ENCODE data around the gene ZNF700. TPM values are rescaled to one million over a fixed set of nuclear protein-coding genes. Genes with fewer than 3 reads are reported as not detected.
A peak's percentile ranks its signal among the peaks of the same experiment; 100 is the strongest.

ZNF700 gene
- total RNA-seq, 6 experiments from 2014 or later, result 5.1 to 7.6 (median 5.5) TPM

DNA sequence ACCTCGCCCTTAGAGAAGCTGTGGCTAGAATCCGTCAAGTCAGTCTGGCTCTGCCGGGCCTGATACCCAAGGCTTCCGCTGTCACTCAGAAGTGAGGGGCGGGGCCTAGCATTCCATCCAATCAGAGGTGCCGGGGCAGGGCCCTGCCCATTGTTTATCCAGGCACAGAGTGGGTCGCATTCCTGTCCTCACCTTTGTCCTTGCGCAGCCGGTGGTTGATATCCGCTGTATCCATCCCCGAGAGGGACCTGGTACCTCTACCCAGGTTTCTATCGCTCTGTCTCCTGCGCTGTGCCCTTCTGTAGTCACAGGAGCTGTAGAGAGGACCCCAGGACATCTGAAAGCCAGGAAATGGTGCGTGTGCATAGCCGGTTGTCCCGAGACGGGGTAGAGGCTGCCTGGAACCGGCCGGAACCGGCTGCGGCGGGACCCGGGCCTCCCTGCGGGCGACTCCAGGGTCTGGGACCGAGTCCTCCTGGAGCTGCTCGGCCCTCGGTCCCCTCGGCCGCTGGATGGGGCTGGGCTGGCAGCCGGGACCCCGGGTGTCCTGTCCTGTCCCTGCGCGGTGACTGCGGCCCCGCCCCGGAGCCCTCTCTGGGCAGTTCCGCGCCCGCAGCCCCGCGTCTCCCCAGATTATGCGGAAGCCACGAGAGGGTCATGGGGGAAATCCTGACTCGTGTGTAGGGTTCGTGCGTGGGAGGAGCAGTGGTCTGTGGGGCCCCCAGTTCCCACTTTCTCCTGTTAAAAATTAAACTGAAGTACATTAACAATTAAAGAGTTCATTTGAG is 40.1 kb downstream of the ZNF700 start, which contains the start of gene ZNF763:
TSS of gene ZNF763 (plus strand) at position 183 of the 788 bp plus-strand sequence. CDS start at position 352, 169 bp downstream.
- Histone ChIP-seq H3K4me1 (peaks cover 0 to 5% (median 0%) of the 10 kb centered on the region in 4 donors), H3K27me3 (no peaks in the 10 kb centered on the region), H3K9me3 (peaks cover 0 to 5% (median 0%) of the 10 kb centered on the region in 4 donors), H3K4me3 (peak within 1 kb of the TSS; percentile 53 to 65 (median 65)), H3K36me3 (no peaks in the 10 kb centered on the region), H3K27ac (peak within 1 kb of the TSS; percentile 84 to 92 (median 88))
- WGBS (ENCODE audit: insufficient coverage, low coverage, low lambda C conversion rate, missing lambda C conversion rate), result 2% methylated on average over 15 of the region's 47 CpGs
- TF ChIP-seq POLR2A (IDR thresholded peaks at IDR 0.05), result peak; percentile 19
- TF ChIP-seq, protein P1, sequence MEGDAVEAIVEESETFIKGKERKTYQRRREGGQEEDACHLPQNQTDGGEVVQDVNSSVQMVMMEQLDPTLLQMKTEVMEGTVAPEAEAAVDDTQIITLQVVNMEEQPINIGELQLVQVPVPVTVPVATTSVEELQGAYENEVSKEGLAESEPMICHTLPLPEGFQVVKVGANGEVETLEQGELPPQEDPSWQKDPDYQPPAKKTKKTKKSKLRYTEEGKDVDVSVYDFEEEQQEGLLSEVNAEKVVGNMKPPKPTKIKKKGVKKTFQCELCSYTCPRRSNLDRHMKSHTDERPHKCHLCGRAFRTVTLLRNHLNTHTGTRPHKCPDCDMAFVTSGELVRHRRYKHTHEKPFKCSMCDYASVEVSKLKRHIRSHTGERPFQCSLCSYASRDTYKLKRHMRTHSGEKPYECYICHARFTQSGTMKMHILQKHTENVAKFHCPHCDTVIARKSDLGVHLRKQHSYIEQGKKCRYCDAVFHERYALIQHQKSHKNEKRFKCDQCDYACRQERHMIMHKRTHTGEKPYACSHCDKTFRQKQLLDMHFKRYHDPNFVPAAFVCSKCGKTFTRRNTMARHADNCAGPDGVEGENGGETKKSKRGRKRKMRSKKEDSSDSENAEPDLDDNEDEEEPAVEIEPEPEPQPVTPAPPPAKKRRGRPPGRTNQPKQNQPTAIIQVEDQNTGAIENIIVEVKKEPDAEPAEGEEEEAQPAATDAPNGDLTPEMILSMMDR (IDR thresholded peaks at IDR 0.05), result no peak
- ATAC-seq (peak; percentile 95 to 98 (median 97)), DNase-seq (peak; percentile 86 to 93 (median 91))
- intact Hi-C loops (cut with DNase I), result no loop called here

DNA sequence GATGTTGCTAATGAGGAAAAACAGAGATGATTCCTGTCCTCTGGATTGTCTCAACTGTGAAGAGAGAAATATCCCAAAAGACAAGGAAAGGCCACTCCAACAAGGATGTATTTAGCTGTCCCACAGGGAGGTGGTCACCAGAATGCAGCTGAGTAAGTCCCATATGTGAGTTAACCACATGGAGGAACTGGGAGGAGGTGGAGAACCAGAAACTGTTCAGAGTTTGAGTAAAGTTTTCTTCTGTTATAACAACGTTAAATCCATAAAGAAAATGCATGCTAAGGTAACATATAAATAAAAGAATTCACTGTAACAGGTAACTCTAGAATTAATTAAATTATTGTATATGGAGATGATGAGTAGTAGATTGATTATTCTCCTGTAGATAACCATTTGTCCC is 45.3 kb downstream of the ZNF700 start:
- H3K27ac ChIP-seq, result no peak overlapping the region
- H3K4me1 ChIP-seq, result no peaks in the 10 kb centered on the region
- no peaks in the 10 kb centered on the region for H3K36me3 ChIP-seq
- peaks cover 0 to 6% (median 0%) of the 10 kb centered on the region in 4 donors for H3K9me3 ChIP-seq
- H3K27me3 ChIP-seq, result no peaks in the 10 kb centered on the region
- no peak overlapping the region for H3K4me3 ChIP-seq
- ATAC-seq, result no peak
- 82% methylated on average over 1 of the region's 1 CpG for WGBS (ENCODE audit: insufficient coverage, low coverage, low lambda C conversion rate, missing lambda C conversion rate)
- TF ChIP-seq, protein P1 (IDR thresholded peaks at IDR 0.05), result no peak
- no peak for TF ChIP-seq POLR2A (IDR thresholded peaks at IDR 0.05)
- intact Hi-C loops (cut with DNase I), result loop anchor here in 1 of 2 donors (10.0 kb wide), 1 partner anchor 45 kb away; the partner anchor contains the start of gene ZNF700
- DNase-seq, result no peak

DNA sequence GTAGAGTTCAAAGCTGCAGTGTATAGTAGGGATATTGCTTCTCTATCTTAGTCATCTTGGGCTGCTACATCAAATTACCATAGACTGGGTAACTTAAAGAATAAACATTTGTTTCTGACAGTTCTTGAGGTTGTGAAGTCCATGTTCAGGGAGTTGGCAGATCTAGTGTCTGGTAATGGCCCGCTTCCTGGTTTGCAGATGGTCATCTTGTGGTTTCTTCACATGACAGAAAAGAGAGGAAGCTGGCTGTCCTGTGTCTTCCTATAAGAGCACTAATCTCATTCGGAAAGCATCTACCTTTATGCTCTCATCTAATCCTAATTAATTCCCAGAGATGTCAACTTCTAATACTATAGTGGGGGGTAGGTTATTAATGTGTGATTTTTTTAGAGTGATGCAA is 46.1 kb downstream of the ZNF700 start:
- no peak overlapping the region for H3K27ac ChIP-seq
- H3K27me3 ChIP-seq, result no peaks in the 10 kb centered on the region
- intact Hi-C loops (cut with DNase I), result loop anchor here in 1 of 2 donors (10.0 kb wide), 1 partner anchor 46 kb away; the partner anchor contains the start of gene ZNF700
- ATAC-seq, result peak in 2 of 4 donors; percentile 28 to 44
- WGBS (ENCODE audit: insufficient coverage, low coverage, low lambda C conversion rate, missing lambda C conversion rate), result 29% methylated on average over 1 of the region's 2 CpGs
- DNase-seq, result no peak
- no peaks in the 10 kb centered on the region for H3K4me1 ChIP-seq
- peaks cover 0 to 14% (median 0%) of the 10 kb centered on the region in 4 donors for H3K9me3 ChIP-seq
- TF ChIP-seq, protein P1 (IDR thresholded peaks at IDR 0.05), result no peak
- TF ChIP-seq POLR2A (IDR thresholded peaks at IDR 0.05), result no peak
- no peak overlapping the region for H3K4me3 ChIP-seq
- H3K36me3 ChIP-seq, result no peaks in the 10 kb centered on the region

DNA sequence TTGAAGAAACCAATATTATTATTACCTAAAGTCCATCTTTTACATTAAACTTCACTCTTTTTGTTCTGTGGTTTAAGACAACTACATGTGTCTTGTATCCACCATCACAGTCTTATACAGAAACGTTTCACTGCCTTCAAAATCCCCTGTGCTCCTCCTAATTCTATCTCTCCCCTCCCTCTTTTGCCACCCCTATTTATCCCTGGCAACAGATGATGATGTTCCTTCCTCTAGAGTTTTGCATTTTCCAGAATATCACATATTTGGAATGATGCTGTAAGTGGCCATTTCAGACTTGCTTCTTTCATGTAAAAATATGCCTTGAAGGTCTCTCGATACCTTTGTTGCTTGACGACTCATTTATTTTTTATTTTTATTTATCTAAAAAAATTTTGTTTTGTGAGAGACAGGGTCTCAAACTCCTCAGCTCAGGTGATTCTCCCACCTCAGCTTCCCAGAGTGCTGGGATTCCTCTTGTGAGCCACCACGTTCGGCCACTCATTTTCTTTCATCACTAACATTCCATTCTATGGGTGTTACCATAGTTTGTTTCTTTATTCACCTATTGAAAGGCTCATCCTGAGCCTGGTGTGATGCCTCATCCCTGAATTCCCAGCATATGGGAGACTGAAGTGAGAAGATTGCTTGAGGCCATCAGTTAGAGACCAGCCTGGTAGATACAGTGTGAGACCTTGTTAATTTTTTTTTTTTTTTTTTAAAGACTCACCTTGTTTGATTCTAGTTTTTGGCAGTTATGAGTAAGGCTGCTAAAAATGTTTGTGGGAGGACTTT is 48.3 kb downstream of the ZNF700 start:
- Histone ChIP-seq H3K27me3 (no peaks in the 10 kb centered on the region), H3K4me3 (no peak overlapping the region), H3K27ac (no peak overlapping the region), H3K4me1 (no peaks in the 10 kb centered on the region), H3K36me3 (no peaks in the 10 kb centered on the region), H3K9me3 (peaks cover 0 to 22% (median under 1%) of the 10 kb centered on the region in 4 donors)
- WGBS (ENCODE audit: insufficient coverage, low coverage, low lambda C conversion rate, missing lambda C conversion rate), result 89% methylated on average over 5 of the region's 5 CpGs
- no peak for DNase-seq
- ATAC-seq, result no peak
- no peak for TF ChIP-seq POLR2A (IDR thresholded peaks at IDR 0.05)
- TF ChIP-seq, protein P1 (IDR thresholded peaks at IDR 0.05), result no peak
- intact Hi-C loops (cut with DNase I), result loop anchor here in 1 of 2 donors (10.0 kb wide), 1 partner anchor 48 kb away; the partner anchor contains the start of gene ZNF700
